Stimulated activated CD8-positive, alpha-beta memory T cell treated with anti-CD3 and anti-CD28 coated beads, Interleukin-7, amount 100 ng/mL, for 24 hours (primary cell): ENCODE measurements around the gene PDHX.

ENCODE experiments used
- DNase-seq: peaks from one replicate; pipeline ENCODE4 v3.0.0-alpha.2; 2020; ENCODE audit warnings: low read depth

PDHX gene

DNA sequence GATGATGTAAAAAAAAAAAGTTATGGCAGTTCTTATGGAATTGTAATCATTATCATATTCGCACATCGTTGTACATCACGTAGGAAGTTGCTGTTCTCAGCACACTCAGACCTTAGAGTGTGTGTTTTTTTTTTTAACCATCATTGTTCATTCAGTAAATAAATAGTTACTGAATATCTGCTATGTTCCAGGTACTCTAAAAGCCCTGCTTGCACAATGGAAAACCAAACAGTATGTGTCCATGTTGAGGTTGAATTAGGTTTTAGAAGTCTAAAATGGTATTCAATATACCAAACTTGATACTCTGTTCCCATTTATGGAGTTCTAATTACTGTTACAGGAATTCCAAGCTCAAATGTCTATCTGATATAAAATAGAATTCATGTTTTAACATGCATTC lies 41.2 kb downstream of the PDHX start:
- no peak for DNase-seq

- no peak for DNase-seq
These were observed 43.4 kb downstream of the PDHX start for GRCh38 chr11:34959770-34960169.

- no peak for DNase-seq
These were observed 43.9 kb downstream of the PDHX start for GRCh38 chr11:34960277-34960676.

GRCh38 chr11:34962034-34962433 lies 45.6 kb downstream of the PDHX start:
- no peak for DNase-seq

DNA sequence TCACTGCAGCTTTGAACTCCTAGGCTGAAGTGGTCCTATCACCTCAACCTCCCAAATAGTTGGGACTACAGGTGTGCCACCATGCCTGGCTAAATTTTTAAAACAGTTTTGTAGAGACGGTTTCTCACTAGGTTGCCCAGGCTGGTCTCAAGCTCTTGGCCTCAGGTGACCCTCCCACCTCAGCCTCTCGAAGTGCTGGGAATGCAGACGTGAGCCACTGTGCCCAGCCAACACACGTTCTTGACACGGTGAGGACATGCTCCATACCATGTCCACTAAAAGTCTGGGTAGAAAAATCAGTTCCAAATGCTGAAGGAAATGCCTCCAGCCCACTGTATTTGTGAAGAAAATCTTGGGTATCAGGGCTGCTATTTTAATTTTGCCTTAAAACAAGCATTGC lies 46.9 kb downstream of the PDHX start:
- DNase-seq, result no peak

DNA sequence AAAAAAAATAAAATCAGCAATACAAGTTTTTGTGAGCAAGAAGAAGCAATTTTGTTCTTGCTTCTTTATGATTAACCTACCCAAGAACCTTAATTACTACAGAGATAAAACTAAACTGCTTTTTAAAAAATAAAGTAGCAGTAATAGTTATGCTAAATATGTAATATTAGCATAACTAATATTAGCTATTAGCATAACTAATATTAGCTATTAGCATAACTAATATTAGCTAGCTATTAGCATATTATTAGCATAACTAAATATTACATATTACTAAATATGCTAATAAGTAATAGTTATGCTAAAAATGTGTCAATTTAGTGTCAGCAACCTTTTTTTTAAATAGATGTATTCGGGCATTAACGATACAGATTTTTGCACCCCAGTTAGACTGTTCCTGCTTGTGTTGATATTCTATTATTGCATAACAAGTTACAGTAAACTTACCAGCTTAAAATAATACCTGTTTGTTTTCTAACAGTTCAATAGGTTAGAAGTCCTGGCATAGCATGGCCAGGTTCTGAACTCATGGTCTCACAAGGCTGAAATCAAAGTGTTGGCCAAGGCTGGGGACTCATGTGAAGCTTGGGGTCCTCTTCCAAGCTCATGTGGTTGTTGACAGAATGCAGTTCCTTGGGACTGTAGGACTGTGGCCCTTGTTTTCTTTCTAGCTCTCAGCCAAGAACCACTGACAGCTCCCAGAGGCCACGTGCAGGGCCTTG lies 48.4 kb downstream of the PDHX start:
- no peak for DNase-seq

DNA sequence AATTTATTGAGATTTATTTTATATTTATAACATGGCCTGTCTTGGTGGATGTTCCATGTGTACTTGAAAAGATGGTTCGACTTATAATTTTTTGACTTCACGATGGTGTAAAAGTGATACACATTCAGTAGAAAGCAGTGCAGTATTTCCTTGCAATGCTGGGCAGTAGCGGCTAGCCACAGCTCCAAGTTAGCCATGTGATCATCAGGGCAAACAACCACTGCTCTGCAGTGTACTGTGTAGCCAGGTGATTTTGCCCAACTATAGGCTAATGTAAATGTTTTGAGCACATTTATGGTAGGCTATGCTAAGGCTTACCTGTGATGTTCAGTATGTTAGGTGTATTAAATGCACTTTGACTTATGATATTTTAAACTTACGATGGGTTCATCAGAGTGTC lies 52.4 kb downstream of the PDHX start:
- no peak for DNase-seq

DNA sequence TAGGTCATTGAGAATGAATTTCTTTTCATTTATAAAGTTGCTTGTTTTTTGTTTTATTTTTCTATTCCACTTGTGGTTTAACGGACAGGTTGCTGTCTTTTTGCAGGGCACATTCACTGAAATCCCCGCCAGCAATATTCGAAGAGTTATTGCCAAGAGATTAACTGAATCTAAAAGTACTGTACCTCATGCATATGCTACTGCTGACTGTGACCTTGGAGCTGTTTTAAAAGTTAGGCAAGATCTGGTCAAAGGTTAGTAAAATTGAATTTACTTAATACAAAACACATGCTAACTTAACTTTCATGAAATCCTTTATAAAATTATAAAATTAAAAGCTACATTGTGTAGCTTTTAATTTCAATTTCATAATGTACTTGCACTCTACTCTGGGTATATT lies 53.6 kb downstream of the PDHX start:
- DNase-seq, result no peak

GRCh38 chr11:34970480-34970879 lies 54.1 kb downstream of the PDHX start:
- no peak for DNase-seq

DNA sequence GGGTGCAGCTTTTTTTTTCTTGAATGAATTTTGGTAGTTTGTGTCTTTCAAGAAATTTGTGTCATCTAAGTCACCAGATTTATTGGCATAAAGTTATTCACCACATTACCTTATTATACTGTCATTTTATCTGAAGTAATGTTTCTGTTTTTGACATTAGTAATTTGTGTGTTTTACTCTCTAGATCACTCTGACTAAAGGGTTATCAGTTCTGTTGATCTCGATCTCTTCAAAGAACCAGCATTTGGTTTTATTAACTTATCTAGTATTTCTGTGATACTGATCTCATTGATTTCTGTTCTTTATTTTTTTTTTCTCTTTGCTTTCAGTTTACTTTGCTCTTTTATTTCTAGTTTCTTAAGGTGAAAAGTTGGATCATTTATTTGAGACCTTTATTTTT lies 55.5 kb downstream of the PDHX start:
- no peak for DNase-seq

- no peak for DNase-seq
These were observed 55.9 kb downstream of the PDHX start for GRCh38 chr11:34972366-34972765.

- no peak for DNase-seq
These were observed 56.5 kb downstream of the PDHX start for GRCh38 chr11:34972892-34973291.

DNA sequence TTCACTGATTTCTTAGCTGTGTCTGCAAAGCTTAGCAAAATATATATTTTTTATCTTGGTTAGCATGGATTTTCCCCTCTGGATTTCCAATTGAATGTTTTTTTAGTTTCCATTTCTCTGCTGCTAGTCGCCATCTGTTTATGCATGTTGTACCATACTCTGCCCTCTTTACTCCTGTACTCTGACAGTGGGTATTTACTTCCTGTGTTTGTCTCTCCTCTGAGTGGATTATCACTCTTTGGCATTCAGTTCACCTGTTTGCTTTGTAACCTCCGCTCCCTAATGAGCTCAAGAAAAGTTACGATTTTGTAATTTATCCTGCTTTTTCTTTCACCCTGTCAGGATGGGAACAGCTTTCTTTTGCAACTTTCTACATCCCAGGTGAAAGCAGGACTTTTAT lies 59.1 kb downstream of the PDHX start:
- DNase-seq, result no peak

GRCh38 chr11:34976496-34977088 lies 60.2 kb downstream of the PDHX start:
- DNase-seq, result no peak

DNA sequence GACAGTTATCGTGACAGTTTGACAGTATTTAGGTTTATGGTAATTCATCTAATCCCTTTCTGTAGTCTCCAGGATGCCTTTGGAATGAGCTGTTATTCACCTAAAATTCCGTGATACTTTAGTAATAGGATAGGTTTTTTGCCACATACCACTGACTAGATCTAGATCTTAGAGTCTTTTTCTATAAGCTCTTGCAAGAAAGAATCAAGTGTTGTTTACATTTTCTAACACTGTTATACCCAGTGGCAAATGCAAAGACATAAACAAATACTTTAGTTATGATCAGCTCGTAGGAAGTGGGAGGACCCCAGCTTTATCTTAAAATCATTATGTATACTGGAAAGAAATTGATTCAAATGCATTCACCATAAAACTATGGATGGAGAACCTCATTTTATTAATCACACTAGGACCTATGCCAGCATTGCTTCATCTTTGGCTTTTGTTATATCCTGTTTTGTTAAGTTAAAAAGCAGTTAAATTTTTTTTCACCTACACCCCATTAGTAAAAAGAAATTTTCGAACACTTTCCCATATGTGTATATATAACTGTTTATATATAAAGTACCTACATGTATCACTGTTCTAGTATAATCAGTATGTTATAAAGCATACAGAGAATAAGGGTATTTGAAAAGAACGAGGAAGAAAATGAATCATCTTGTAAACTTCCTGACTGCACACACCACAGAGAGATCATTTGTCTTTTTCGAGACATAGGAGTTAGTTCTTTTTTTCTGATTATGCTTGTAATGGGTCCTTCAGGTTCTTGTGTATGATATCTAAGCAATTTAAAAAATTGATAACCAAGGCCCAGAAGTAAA lies 60.9 kb downstream of the PDHX start:
- no peak for DNase-seq

DNA sequence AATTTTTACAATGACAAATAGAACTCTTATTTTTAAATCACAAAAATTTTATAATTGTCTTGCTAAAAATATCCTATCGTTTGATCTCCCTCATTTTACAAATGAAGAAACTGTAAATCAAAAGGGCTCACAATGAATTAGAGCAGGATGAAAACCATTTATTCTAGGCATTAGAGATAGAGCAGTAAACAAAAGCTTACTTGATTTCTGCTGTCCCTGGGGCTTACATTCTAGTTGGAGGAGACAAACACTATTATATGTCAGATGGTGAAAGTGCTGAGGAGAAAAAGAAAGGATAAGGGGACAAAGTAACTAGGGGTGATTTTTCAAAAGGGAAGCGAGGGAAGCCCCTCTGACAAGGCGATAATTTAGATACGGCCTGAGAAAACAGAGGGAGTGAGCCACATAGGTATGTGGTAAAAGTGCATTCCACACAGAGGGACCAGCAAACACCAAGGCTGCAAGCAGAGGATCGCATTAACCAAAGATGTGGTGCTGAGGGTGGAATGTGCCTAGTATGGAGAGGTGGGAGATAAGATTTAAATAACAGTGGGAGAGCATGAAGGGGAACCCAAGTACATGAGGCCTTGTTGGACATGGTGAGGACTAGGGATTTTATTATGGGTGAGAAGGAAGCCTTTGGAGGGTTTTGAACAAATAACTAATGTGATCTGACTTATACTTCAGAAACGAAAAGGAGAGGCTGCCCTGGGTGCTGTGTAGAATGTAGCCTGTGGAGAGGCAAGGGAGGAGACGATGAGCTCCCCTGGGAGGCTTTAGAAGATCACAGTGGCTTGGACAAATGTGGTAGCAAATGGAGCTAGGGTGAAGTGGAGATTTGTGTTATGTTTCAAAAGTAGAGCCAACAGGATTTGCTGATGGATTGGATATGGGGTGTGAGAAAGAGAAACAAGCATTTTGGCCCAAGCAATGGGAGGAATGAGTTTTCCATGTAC lies 62.1 kb downstream of the PDHX start:
- DNase-seq, result no peak

DNA sequence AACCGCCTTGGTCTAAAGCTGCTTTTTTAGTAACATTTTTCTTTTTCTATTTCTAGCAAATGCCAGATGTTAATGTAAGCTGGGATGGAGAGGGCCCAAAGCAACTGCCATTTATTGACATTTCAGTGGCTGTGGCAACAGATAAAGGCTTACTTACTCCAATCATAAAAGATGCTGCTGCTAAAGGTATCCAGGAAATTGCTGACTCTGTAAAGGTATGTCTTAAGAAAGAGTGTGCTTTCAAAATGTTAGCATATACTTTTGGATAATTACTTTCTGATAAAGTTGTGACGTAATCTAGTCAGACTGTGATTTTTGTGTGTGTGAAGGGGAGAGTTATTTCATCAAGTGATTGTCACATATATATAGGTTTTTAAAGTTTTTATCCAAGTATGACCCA lies 68.1 kb downstream of the PDHX start:
- DNase-seq, result no peak

DNA sequence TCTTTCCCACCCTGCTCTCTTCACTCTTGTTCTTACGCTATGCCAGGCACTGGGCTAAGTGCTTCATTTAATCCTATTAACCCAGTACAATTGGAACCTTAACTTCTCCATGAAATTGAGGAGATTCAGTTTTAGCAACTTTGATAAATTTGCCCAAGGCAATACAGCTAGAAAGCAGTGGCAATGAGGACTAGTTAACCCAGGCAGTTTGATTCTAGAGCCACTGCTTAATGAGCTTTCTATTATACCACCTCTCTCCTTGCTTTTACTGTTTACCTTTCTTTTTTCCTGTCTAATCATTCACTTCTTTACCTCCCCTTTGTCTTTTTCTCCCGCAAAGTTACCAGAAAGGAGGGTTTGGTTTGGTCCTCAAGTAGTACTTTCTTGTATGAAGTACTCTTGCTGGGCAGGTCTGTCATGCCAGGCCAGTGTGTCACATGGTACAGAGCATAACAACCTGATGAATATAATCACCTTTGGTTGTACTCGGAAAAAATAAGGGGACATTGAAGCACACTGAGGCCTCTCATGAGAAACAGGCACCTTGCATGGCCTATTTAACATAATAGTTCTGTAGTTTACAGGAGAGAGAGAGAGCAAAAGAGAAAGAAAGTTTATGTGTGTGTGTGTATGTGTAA lies 70.6 kb downstream of the PDHX start:
- no peak for DNase-seq

DNA sequence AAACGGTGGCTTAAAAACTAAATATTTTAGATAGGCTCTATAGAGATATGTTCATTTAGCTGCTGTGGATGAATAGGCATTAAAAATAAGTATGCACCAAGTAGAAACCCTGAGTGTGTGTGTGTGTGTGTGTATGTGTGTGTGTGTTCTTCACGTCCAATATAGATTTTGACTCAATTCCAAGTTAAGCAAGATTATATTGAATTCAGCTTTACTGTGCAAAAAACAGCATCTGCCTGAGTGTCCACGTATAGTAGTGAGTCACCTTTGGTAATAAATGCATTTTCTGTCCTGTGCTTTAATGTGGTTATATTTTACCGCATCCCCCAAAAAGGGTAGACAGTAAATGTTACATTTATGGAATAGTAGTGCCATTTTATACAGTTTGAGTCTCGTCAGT lies 71.2 kb downstream of the PDHX start:
- DNase-seq, result no peak

DNA sequence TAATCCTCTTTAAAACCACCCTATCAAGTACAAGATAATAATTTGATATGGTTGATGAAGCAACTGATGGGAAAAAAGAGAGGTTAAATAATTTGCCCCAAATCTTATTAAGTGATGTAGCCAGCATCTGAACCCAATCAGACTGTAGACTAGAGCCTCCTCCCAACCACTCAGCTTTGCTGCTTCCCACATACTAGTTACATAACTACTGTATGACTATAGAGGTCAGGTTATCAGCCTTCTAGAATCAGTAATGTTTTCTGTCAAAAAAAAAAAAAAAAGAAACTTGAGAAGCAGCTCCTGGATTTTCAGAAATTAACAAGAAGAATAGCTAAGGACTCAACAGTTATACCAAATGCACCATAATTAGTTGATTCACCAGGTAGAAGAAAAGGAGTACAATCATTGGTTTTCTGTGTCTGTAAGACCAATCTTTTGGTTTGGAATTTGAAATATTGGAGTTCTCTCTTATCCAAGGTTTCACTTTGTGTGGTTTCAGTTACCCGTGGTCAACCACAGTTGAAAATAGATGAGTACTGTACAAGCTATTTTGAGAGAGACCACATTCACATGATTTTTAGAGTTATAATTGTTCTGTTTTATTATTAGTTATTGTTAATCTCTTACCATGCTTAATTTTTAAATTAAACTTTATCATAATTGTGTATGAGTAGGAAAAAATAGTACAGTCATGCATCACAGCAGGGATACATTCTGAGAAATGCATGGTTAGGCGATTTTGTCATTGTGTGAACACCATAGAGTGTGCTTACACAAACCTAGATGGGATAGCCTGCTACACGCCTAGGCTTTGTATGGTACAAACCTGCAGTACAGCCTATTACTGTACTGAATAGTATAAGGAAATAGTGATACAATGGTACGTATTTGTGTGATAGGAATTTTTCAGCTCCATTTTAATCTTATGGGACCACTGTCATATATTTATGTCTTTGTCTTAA lies 72.2 kb downstream of the PDHX start:
- no peak for DNase-seq
